NCI-H2029 treated with DMSO at 0.1 percent for 48 hours (cell line): ENCODE results near the gene FAM174C.
"Not testable (repeated sequence)": the region's sequence is repeated elsewhere in the genome, so short reads cannot be mapped to it uniquely, and the experiment has no call there.

Experiments used
- DNase-seq: peaks from one replicate; lab custom pipeline; 2025; lab: John Stamatoyannopoulos, UW

FAM174C gene

DNA sequence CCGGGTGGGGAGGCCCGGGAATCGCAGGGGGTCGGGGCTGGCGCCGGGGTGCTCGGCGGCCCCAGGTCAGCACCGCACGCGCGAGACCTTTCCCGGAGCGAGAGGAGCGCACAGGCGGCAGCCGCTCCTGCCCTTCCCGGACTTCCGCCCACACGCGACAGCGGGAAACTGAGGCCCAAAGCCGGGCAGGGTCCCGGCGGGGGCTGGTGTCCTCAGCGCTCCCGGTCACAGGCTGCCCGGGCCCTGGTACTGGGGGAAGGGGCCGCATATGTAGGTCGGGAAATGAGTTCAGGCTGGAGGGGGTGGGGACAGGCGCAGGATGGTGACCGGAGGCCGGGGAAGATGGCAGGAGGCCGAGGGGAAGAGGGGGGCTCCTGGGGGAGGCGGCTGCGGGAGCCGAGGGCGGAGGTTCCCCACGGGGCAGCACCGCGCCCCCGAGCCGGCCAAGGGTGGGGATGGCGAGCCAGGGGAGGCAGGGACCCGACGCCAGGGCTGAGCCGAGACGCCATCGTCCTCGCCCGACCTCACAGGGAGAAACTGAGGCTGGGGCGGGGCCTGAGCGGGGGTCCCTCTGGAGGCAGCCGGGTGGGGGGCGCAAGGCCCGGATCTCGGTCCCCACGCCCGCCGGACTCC lies 38.2 kb upstream of the FAM174C start:
- no peak for DNase-seq

DNA sequence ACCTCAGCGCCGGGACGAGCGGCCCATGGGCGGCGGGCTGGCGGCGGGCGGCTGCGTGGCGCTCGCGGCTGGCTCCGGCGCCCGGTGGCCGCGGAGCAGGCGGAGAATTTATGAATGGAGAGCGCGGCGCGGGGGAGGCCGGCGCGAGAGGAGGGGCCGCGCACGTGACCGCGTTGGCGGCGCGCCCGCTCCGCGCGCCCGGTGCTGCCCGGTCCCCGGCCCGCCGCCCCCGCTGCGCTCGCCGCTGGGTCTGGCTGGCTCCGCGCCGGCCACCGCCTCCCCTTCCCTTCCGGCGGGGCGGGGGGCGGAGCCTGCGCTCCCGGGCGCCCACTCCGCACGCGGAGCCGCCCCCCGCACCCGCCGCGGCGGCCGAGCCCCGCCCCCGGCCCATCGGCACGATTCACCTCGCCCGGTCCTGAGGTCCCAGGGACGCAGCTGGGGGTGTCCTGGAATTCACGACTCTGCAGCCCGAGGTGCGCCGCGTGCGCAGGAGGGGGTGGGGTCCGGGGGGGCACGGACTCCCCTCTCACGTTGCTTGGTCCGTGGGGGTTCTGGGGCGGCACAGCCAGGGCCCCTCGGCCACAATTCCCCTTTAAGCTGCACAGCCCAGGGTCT lies 37.5 kb upstream of the FAM174C start, which contains the start of gene CBARP:
Gene CBARP (minus strand): TSS at position 252 of the 615 bp plus-strand sequence. CDS start 1,905 bp downstream, outside the sequence.
- no peak for DNase-seq

DNA sequence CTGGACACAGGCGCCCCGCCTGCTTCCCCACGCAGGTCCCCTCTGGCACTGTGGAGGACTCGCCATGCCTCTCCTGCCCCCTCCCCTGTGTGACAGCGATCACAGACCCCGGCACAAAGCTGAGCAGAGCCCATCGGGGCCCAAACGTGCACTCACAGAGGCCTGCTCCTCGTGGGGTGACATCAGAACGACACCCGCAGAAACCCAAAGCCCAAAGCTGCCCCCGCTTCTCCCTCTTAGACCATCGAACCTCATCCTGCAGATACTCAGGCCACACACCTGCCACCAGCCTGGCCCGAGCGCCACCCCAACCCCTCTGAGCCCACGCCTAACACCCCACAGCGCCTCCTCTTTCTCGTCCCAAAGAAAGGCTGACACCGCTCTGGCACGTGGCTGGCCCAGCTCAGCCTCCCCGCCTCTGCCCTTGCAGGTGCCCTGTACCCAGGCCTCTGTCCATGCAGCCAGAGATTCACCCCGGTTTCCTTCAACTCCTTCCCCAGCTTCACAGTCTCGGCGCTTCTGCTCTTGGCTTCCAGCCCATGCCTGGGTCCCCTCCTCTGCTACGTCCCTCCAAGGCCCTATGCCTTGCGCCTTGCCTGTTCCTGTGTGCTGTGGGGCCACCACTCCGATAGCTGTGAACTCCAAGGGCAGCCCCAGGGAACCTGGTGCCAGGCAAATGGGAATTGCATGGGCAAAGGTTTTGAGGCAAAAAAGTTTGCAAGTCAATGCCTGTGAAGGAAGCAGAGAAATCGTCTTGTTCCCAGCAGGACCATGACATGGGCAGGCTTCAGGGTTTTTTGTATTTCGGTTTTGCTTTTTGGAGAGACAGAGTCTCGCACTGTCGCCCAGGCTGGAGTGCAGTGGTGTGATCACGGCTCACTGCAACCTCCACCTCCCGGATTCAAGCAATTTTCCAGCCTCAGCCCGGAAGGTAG lies 36.7 kb upstream of the FAM174C start:
- DNase-seq, result no peak

DNA sequence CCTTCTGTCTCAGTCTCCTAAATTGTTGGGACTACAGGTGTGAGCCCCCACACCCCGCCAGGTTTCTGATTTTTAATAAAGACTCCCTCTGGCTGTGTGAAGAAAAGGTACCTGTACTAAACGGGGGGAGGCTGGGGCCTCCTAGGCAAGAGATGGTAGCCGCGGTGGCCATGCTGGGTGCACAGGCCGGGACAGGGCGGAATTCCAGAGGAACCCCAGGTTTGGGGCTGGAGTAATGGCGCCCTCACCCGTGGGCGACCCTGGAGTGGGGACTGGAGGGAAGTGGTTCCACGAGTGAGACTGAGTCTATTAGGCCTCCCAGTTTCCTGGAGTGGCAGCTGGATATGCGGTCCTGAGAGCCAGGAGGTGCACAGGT lies 35.9 kb upstream of the FAM174C start:
- DNase-seq, result no peak

DNA sequence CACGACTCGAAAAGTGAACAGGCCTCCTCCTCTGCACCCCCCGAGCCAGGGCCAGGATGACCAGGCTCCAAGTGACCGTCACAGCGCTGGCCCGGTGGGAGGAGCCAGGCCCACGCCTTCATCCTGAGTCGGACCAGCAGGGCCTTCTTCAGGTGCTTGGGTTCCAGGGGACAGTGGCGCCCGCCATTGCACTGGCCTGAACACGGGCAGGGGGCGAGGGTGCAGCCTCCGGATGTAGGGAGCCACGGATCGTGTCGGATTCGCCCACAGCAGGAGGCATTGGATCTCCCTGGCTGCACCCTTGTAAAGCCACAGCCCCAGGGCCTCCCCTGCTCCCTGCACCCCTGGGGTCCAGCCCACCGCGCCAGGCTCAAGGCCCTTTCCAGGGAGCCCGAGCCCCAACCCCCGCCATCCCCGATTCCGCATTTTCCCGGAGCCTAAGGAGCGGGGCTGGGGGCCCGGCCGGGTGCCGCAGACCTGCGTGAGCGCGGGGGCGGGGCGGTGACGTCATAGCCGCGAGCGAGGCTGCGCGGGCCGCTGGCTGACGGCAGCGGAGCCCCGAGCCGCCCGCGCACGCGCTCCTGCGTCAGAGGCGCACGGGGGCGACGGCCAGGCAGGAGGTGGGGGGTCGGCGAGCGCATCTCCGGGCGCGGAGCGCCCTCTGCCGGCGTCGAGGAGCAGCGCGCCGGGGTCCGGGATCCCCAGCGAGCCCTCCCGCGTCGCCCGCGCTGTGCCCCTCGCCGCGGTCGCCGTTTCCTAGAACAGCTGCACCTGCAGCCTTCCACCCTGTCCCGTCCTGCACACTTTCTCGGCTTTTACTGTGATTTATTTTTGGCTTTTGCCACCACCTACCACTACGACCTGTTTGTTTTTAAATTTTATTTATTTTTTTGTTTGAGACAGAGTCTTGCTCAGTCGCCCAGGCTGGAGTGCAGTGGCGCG lies 35.3 kb upstream of the FAM174C start:
- peak; percentile 44 for DNase-seq

DNA sequence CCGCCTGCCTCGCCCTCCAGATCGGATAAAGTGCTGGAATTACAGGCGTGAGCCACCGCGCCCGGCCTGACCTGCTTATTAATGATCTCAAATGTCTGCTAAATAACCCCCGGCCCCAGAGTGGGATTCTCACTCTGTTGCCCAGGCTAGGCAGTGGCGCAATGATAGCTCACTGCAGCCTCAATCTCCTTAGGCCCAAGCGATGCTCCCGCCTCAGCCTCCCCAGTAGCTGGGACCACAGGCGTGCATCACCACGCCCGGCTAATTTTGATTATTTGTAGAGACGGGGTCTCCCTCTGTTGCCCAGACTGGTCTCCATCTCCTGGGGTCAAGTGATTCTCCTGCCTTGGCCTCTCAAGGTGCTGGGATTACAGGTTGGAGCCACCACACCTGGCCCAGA lies 34.4 kb upstream of the FAM174C start:
- DNase-seq, result no peak

DNA sequence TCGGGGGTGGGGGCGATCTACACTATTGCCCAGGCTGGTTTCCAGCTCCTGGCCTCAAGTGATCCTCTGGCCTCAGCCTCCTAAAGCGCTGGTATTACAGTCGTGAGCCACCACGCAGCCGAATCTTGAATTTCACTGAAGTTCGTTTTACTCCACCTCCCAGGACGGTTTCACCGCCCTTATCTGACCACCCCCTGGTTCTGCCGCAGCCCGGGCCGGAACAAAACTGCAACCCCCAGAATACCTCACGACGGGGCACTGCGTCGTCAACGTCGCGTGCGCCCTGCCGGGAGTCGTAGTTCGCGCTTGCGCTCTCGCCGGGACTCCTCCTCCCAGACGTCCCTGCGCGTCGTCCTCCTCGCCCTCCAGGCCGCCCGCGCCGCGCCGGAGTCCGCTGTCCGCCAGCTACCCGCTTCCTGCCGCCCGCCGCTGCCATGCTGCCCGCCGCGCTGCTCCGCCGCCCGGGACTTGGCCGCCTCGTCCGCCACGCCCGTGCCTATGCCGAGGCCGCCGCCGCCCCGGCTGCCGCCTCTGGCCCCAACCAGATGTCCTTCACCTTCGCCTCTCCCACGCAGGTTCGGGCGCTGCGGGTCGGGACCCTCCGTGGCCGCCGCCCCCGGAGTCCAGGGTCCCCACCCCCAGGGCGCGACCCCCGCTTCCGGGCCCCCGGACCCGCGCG lies 33.8 kb upstream of the FAM174C start, which contains the start of gene ATP5F1D:
Gene ATP5F1D (plus strand): TSS at position 335 of the 679 bp plus-strand sequence. CDS start 100 bp downstream, at position 435.
- peak; percentile 58 for DNase-seq

DNA sequence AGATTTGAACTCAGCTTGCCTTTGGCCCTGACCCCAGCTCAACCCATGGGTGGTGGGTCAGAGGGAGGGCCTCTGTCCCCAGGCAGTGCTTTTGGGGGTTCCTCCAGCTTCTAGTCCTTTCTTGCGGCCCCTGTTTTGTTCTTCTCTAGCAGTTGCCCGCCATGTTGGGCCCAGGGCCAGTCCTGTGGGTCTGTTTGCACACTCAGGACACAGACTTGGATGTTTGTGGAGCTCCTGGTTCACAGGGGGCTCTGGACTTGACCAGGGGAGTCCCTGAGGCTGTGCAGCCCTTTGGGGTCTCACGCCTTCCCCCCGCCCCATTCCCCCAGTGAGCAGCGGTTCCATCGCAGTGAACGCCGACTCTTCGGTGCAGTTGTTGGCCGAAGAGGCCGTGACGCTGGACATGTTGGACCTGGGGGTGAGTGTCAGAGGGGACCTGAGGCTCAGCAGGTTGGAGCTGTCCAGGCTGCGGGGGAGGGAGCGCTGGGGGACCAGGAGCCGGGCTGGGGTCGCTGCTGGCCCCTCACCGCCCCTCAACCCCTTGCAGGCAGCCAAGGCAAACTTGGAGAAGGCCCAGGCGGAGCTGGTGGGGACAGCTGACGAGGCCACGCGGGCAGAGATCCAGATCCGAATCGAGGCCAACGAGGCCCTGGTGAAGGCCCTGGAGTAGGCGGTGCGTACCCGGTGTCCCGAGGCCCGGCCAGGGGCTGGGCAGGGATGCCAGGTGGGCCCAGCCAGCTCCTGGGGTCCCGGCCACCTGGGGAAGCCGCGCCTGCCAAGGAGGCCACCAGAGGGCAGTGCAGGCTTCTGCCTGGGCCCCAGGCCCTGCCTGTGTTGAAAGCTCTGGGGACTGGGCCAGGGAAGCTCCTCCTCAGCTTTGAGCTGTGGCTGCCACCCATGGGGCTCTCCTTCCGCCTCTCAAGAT lies 31.3 kb upstream of the FAM174C start:
- DNase-seq, result peak; percentile 51

DNA sequence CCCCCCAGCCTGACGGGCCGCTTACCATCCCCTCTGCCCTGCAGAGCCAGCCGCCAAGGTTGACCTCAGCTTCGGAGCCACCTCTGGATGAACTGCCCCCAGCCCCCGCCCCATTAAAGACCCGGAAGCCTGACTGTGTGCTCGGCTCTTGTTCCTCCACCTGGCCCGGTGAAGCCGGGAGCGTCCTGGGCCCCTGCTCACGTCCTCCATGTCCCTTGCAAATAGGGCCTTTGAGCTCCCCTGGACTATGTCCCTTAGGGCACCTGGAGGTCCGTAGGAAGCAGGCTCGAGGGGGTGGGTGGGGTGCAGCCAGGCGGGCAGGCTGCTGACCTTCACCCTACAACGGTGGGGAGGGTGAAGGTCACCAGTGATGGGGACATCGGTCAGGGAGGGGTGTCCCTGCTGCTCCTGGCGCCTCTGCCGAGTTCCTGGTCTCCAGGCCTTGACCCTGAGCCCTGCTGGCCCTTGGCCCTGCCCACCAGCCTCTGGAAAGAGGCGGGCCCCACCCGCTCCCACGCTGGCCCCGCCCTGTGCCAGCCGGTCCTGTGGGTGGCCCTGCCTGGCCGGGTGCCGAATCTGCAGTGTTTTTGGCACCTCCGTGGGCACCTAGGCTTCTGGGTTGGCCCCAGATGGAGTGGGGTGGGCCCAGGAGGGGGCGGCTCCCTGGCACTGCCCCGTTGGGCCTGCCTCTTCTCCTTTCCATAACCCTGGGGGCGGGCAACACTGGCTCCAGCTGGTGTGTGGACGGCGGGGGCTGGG lies 30.5 kb upstream of the FAM174C start:
- DNase-seq, result no peak

DNA sequence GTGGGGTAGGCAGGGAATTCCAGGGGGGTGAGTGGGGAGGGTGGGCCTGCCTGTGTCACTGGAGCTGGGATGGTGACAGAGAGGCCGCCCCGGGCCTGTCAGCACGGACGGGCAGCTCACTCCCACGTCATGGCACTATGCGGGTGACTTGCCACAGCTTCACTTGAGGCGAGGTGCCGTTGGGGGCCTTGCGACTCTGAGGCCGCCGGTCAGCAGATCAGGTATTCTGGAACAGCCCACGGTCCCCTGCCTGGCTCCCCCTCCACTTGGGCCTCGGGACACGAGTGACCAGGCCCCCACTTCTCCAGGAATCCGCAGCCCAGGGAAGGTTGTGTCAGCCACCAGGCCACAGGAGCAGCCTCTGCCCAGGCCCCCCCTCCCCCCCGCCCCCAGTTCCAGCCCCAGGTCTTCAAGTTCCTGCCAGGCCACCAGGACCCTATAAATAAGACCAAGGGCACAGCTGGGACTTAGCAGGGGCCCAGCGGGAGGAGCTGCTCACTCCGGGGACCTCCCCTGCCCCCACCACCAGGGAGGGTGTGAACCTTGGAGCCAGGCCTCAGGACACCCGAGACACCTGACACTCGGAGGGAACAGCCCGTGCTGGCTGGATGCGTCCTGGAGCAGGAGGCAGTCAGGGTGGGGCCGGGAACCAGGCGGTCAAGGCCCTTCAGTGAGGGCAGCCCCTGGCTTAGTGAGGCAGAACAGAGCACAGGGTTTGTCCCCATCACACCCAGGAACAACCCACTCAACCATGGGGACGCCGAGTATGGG lies 29.7 kb upstream of the FAM174C start:
- DNase-seq, result no peak

DNA sequence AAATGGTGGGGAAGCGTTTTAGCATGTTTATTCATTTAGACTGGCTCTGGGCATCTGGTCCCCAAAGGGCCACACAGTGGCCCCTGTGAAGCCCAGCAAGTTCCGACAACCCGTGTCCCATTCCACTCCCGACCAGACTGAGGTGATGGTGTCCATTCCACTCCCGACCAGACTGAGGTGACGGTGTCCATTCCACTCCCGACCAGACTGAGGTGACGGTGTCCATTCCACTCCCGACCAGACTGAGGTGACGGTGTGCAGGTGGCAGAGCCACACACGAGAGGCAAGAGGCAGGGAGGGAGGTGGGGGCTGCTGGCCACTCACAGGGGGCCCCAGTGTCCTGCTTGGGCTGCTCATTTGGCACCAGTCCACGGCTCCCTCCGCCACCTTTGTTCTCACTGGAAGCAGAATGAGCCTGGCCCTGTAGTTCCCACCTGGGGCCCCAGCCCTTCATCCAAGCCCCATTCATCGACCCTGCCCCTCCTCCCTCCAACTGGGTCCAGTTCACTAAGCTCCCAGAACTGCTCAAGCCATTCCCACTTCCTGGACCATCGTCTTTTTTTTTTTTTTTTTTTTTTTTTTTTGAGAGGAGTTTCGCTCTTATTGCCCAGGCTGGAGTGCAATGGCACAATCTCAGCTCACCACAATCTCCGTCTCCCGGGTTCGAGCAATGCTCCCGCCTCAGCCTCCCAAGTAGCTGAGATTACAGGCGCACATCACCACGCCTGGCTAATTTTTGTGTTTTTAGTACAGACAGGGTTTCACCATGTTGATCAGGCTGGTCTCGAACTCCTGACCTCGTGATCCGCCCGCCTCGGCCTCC lies 28.9 kb upstream of the FAM174C start:
- DNase-seq, result not testable (repeated sequence)

DNA sequence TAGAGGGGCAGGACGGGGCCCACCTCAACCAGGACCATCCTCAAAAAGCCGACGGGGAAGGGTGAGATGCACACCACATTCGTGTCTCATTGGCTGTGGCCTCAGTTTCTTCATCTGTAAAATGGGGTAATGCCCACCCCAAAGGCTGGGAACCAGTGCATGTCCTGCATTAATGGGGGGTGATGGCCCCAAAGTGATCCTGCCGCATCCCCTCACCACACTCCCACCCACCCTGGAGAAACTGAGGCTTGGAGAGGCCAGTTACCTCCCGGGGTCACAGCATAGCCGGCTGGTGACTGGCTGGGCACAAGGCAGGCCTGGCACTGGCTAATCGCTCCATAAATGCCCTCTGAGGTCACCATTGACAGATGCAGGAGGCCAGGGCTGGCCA lies 27.6 kb upstream of the FAM174C start:
- DNase-seq, result no peak

DNA sequence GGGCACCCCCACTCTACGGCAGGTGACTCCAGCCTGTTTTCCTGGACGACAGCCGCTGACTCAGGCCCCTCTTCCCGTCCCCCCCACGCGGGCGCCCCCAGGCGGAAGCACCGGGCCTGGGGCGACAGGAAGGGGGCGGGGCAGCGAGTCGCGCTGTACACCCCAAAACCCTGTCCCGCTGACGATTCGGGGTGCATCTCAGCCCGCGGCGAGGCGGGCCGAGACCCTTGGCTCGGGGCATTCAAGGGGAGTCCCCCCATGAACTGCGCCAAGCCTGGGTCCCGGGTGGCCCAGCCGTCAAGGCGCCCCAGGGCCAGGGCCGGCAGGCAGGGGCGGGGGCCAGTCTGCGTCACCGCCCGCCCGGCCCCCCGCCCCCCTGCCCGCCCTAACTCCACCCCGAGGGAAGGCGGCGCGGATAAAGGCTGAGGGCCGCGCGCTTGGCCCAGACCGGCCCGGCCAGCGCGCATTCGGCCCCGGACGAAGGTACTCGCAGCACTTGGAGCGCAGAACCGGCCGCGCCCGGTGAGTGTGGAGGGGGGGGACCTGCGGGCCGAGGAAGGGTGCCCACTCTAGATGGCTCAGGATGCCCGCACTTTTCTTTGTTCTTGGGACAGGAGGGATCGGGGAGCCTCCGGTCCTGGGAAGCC lies 27.1 kb upstream of the FAM174C start, which contains the start of gene MIDN:
Gene MIDN (plus strand): TSS at position 445 of the 647 bp plus-strand sequence. CDS start 1,714 bp downstream, outside the sequence.
- peak; percentile 49 for DNase-seq

DNA sequence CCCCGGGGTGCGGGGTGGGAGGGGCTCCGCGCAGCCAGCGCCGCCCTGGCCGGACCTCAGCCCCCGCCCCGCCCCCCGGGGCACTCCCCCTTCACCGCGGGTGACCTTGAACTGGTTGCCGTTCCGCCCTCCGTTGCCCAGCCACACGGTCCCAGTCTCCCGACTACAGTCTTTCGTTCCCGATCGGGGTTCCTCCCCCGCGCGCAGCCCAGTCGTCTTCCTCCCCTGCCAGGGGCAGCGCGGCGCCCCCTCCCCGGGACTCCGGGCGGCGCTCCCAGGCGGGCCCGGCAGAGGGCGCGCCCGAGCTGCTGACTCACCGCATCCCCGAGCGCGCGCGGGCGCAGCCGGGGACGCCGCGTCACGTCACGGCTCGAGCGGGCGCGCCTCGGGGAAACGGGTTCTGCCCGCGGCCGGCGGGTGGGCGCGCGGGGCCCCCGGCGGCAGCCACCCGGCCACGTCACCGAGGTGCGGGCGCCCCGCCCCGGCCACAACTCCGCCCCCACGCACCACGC lies 26.5 kb upstream of the FAM174C start:
- DNase-seq, result no peak

DNA sequence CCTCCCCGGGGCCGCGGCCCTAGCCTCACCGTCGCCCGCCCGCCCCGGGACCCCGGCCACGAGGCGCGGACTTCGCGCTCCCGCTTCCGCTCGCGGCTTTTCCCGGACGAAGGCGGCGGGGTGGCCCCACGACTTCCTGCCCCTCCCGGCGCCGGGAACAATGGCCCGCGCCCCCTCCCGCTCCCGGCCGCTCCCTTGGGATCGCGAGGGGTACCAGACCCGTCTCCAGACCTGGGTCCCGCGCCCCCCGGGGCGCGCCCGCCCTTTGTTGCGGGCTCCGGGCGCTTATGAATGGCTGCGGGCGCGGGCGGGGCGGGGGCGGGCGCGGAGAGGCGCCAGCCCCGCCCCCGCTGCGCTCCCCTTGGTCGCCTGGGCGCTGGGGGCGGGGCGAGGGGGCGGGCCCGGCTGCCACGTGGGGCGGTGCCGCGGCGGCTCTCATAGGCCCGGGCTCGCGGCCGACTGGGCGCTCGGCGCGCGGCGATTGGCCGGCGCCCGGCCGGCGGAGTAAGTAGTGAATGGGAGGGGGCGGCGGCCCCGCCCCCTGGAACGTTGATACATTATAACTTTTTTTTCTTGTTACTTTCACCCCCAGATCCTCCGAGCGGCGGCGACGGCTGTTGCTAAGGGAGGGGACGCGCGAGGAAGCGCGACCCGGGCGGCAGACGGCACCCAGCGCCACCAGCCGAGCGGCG lies 25.9 kb upstream of the FAM174C start:
- DNase-seq, result peak; percentile 59

DNA sequence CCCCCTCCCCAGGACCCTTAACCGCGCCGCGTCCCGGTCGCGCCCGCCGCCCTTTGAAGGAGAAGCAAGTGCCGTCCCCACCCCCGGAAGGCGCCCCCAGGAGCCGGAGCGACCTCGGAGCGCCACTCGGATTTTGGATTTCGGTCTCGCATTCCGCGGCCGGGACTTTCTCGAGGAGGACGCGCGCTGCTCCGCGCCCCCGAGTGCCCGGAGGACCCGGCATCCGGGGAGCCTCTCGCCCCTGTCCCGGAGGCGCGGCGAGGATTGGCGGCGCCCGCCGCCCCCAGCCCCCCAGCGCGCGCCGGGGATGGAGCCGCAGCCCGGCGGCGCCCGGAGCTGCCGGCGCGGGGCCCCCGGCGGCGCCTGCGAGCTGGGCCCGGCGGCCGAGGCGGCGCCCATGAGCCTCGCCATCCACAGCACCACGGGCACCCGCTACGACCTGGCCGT lies 25.3 kb upstream of the FAM174C start:
- DNase-seq, result no peak
